Ishikawa (cell line): ENCODE data around the gene GSX1.

Experiments used
- NFIC ChIP-seq: IDR thresholded peaks from 2 replicates; pipeline ENCODE4 v1.6.1; 2012
- USF1 ChIP-seq: IDR thresholded peaks from 2 replicates; pipeline ENCODE4 v1.6.1; 2012
- YY1 ChIP-seq: IDR thresholded peaks from 2 replicates; pipeline ENCODE4 v1.6.1; 2012; ENCODE audit warnings: low read depth

GRCh38 chr13:27782151-27782550 lies 10.1 kb upstream of the GSX1 start:
- TF ChIP-seq YY1, result no peak
- no peak for TF ChIP-seq NFIC
- no peak for TF ChIP-seq USF1
